Heart left ventricle (tissue), 16 donors: ENCODE measurements around the gene UBQLN1. TPM values are rescaled to one million over a fixed set of nuclear protein-coding genes. Genes with fewer than 3 reads are reported as not detected.
"Not testable (repeated sequence)": the region's sequence is repeated elsewhere in the genome, so short reads cannot be mapped to it uniquely, and the experiment has no call there.

Experiments
- ATAC-seq, 4 donors: fragments of 200-7000 bp; cut with Tn5 transposase; one replicate each; pipeline ENCODE4 v1.9.1; 2020 to 2022; ENCODE audit warnings: moderate library complexity in 4 of 4, mild to moderate bottlenecking in 3 of 4, moderate number of reproducible peaks in 1 of 4
- DNase-seq, 5 donors: peaks; one replicate each; pipeline ENCODE4 v3.0.0-alpha.2; 2020
- H3K27ac ChIP-seq, 12 donors: fragments of 200-600 bp; sonication (generic) in 4 of 12; one replicate each; pipeline versions ENCODE4 v1.5.0 to v1.8.0; 2016 to 2022; ENCODE audit warnings: mild to moderate bottlenecking in 2 of 12
- H3K27me3 ChIP-seq, 9 donors: fragments of 200-600 bp; sonication (generic) in 2 of 9; one replicate each; pipeline versions ENCODE4 v1.5.1 to v1.8.0; 2016 to 2022; ENCODE audit warnings: mild to moderate bottlenecking in 3 of 9
- H3K36me3 ChIP-seq, 9 donors: fragments of 200-600 bp; sonication (generic) in 2 of 9; one replicate each; pipeline versions ENCODE4 v1.5.0 to v1.8.0; 2018 to 2022; ENCODE audit warnings: mild to moderate bottlenecking in 2 of 9
- H3K4me1 ChIP-seq, 12 donors: fragments of 200-600 bp; sonication (generic) in 4 of 12; one replicate each; pipeline versions ENCODE4 v1.5.0 to v1.8.0; 2016 to 2022; ENCODE audit warnings: mild to moderate bottlenecking in 3 of 12
- H3K4me3 ChIP-seq, 12 donors: fragments of 200-600 bp; sonication (generic) in 4 of 12; one replicate each; pipeline versions ENCODE4 v1.5.0 to v1.8.0; 2017 to 2022; ENCODE audit warnings: mild to moderate bottlenecking in 9 of 12, moderate library complexity in 4 of 12
- H3K9me3 ChIP-seq, 12 donors: fragments of 200-600 bp; sonication (generic) in 4 of 12; one replicate each; pipeline versions ENCODE4 v1.5.0 to v1.8.0; 2016 to 2022; ENCODE audit warnings: mild to moderate bottlenecking in 1 of 12
- POLR2A ChIP-seq, 2 donors: fragments of 450-650 bp; IDR thresholded peaks; one replicate each; pipeline ENCODE4 v1.6.1; 2017; ENCODE audit warnings: antibody characterized with exemption in 2 of 2, mild to moderate bottlenecking in 2 of 2, moderate library complexity in 2 of 2
- WGBS, 4 donors: extraction: QIAGEN DNeasy Blood & Tissue Kit in 2 of 4; methylation state at CpG; one replicate each; pipeline versions ENCODE4 v1.1.5 to v1.1.7; 2013 to 2018; 5-methylcytosine and 5-hydroxymethylcytosine counted together
- intact Hi-C, 10 donors: fragments of 100-400 bp; cut with DNase I; formaldehyde crosslinking; loops; one replicate each; pipeline versions ENCODE4 v1.11.1 to v1.14.2; 2022
- polyA plus RNA-seq, 2 donors: library from polyadenylated mRNA; stranded (reverse); fragments of 200-250 nt; gene quantifications; one replicate each; pipeline ENCODE4 v1.2.3, GENCODE V29; 2013
- total RNA-seq, 9 donors: library from RNA; depleted of rRNA in 2 of 9; stranded (reverse); fragments of >200 nt in 2 of 9; fragmentation: NEBNext Ultra II Directional in 3 of 9; extraction: Animal tissue kit (Norgen Biotek cat#: 25700) in 3 of 9; gene quantifications; one replicate each; pipeline versions ENCODE4 v1.1.0 to v1.2.4, GENCODE V29; 2016 to 2023
- TF ChIP-seq, protein P1 (sequence below), 12 donors: fragments of 200-600 bp; sonication (generic) in 4 of 12; IDR thresholded peaks; one replicate each; pipeline versions ENCODE4 v1.5.0 to v1.8.0; 2018 to 2022; ENCODE audit warnings: antibody characterized with exemption in 12 of 12, mild to moderate bottlenecking in 5 of 12
- donor health status: ischemic (EF 13 %, LVEDD 7.1; RV severe dilation, severe dysfunction).
- donor health status: healthy with polysubstance abuse.
- donor health status: DM: no; HTN: yes; CAD: no.
- donor health status: DM: no; HTN: no; CAD: no.
- donor health status: ischemic (EF 25% LVEDD 6.9; RV normal size, moderate dysfunction).
- donor health status: ischemic (EF 25% LVEDD 5.7; RV mildly dilated, moderate dysfunction).
- donor health status: healthy.
- donor health status: DM: yes; HTN: yes; CAD: no.
- donor health status: ischemic (EF 35%, LVEDD 5.7; RV mildly dilated, moderate dysfunction).
- donor health status: nonischemic (EF 11% LVEDD 7.7; RV severe dilation, severe dysfunction).
- donor health status: DM: yes; HTN: yes; CAD: no.
- donor health status: PGD.
- donor health status: ischemic (EF 29% LVEDD 5.4; RV normal size, mild dysfunction).
- donor health status: nonischemic (EF 23%, LVEDD 6.1; RV moderate dilation, normal function).

The UBQLN1 gene
- total and polyA plus RNA-seq, 11 donors: 24.2 to 144 (median 98.2) TPM

DNA sequence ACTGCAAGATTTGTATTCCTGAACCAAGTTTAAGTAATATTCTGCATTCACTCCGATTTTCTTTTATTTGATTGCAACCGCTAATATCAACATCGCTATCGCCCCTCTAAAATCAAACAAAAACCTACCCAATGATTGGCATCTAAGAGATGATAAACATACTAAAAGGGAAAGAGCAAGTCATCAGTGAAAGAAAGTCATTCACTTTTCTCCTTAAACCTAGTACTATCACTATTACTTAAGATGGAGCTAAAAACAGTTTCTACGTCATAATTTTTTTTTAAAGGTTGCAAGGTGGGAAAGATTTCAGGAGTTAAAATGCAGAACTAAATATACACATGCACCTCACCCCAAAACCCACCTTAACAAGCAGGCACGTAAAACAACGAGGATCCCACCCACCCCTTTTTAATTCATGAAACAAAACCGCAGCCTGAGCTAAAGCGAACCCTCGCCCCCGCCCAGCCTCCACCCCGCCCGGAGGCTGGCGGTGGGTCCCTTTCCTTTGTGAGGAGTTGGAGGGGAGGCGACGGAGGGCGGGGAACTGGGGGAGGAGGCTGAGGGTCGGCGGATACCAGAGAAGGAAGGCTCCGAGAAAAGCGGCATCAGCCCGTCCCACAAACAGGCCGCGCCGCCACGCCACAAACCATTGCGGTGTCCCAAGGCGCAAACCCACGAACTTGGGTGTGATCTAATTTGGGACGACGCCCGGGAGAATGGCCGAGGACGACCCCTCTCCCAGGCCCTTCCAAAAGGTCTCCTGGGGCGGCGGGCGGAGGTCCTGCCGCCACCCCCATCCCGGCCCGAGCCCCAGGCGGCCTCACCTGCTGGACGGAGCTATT is 861 bp downstream of the UBQLN1 start:
- H3K4me1 ChIP-seq: peaks cover 6 to 58% (median 33%) of the 10 kb centered on the region in 12 donors
- no peaks in the 10 kb centered on the region for H3K27me3 ChIP-seq
- ATAC-seq (peak in 3 of 4 donors; percentile 2 to 14 (median 5)), DNase-seq (peak; percentile 38 to 72 (median 49))
- peak overlapping the region; percentile 64 to 99 (median 86) for H3K4me3 ChIP-seq
- 0 to 1% (median 0%) methylated on average over 28 to 42 of the region's 42 CpGs for WGBS, 4 donors
- peak overlapping the region; percentile 92 to 100 (median 98) for H3K27ac ChIP-seq
- intact Hi-C loops: loop anchor here in 5 of 10 donors (2.0 to 10.0 kb wide), 5 partner anchors 40 to 208 kb away; partner anchors contain the start of gene IDNK (in 4 of the 5)
- TF ChIP-seq, protein P1, sequence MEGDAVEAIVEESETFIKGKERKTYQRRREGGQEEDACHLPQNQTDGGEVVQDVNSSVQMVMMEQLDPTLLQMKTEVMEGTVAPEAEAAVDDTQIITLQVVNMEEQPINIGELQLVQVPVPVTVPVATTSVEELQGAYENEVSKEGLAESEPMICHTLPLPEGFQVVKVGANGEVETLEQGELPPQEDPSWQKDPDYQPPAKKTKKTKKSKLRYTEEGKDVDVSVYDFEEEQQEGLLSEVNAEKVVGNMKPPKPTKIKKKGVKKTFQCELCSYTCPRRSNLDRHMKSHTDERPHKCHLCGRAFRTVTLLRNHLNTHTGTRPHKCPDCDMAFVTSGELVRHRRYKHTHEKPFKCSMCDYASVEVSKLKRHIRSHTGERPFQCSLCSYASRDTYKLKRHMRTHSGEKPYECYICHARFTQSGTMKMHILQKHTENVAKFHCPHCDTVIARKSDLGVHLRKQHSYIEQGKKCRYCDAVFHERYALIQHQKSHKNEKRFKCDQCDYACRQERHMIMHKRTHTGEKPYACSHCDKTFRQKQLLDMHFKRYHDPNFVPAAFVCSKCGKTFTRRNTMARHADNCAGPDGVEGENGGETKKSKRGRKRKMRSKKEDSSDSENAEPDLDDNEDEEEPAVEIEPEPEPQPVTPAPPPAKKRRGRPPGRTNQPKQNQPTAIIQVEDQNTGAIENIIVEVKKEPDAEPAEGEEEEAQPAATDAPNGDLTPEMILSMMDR (IDR thresholded peaks at IDR 0.05): no peak
- TF ChIP-seq POLR2A (IDR thresholded peaks at IDR 0.05): no peak
- H3K36me3 ChIP-seq: no peaks in the 10 kb centered on the region
- peaks cover 0 to 9% (median 0%) of the 10 kb centered on the region in 12 donors for H3K9me3 ChIP-seq

DNA sequence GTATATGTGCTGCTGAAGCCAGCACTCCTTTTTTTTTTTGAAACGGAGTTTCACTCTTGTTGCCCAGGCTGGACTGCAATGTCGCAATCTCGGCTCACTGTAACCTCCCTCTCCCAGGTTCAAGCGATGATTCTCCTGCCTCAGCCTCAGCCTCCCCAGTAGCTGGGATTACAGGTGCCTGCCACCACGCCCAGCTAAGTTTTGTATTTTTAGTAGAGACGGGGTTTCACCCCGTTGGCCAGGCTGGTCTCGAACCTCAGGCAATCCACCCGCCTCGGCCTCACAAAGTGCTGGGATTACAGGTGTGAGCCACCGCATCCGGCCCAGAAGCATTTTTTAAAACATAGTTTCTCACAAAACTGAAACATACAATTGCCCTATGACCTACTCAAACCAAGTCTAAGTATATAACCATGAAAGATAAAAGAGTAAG is 2.5 kb downstream of the UBQLN1 start:
- not testable (repeated sequence) for H3K27me3 ChIP-seq, ATAC-seq, DNase-seq, H3K9me3 ChIP-seq, H3K36me3 ChIP-seq
- H3K27ac ChIP-seq: peak overlapping the region in 1 of 12 donors; percentile 18
- H3K4me1 ChIP-seq: peaks cover 6 to 73% (median 48%) of the 10 kb centered on the region in 12 donors
- H3K4me3 ChIP-seq: peak overlapping the region in 1 of 12 donors; percentile 95
- WGBS, 4 donors: 95 to 98% (median 96%) methylated on average over 12 of the region's 12 CpGs
- intact Hi-C loops: loop anchor here in 5 of 10 donors (5.0 to 10.0 kb wide), 4 partner anchors 38 to 210 kb away; partner anchors contain the start of gene IDNK (in 3 of the 5)

DNA sequence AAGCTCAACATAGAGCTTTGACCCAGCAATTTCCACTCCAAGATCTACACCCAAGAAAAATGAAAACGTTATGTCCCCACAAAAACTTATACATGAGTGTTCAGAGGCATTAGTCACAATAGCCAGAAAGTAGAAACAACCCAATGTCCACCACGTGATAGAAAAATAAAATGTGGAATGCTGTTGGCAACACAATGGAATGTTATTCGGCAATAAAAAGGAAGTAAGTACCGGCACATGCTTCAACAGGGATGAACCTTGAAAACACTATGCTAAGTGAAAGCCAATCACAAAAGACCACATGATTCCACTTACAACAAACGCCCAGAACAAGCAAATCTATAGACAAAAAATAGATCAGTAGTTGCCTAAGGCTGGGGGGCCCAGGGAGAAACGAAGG is 6.0 kb downstream of the UBQLN1 start:
- intact Hi-C loops: loop anchor here in 3 of 10 donors (10.0 kb wide), 2 partner anchors 77 to 213 kb away; partner anchors contain the start of gene IDNK (in 1 of the 3)
- Histone ChIP-seq H3K4me1 (peaks cover 6 to 89% (median 58%) of the 10 kb centered on the region in 12 donors), H3K4me3 (peak overlapping the region in 1 of 12 donors; percentile 1), H3K27ac (peak overlapping the region in 6 of 12 donors; percentile 2 to 40 (median 16)), H3K9me3 (peaks cover 0 to 9% (median 0%) of the 10 kb centered on the region in 12 donors), H3K36me3 (no peaks in the 10 kb centered on the region), H3K27me3 (no peaks in the 10 kb centered on the region)
- 25 to 30% (median 27%) methylated on average over 6 of the region's 6 CpGs for WGBS, 4 donors
- ATAC-seq: peak in 2 of 4 donors; percentile 27 to 49
- DNase-seq: no peak
- TF ChIP-seq, protein P1 (IDR thresholded peaks at IDR 0.05): no peak
- TF ChIP-seq POLR2A (IDR thresholded peaks at IDR 0.05): no peak

DNA sequence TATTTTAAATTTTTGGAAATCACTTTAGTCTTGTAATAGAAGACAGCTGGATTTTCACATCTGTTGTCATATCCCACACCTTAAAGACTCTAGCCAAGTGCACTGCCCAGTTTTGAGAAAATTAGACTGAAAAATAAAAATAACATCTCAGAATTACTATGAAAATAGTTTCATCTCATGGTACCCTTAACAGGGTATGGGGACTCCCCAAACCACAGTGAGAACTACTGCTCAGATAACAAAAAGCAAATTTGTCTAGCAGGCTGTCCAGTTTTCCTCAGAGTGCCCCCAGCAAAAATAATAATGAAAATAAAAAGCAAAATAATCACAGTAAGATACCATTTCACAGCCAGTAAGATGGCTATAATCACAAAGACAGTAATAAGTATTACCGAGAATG is 6.5 kb downstream of the UBQLN1 start:
- ATAC-seq (no peak), DNase-seq (no peak)
- H3K27me3 ChIP-seq: no peaks in the 10 kb centered on the region
- H3K4me1 ChIP-seq: peaks cover 4 to 84% (median 57%) of the 10 kb centered on the region in 12 donors
- H3K36me3 ChIP-seq: no peaks in the 10 kb centered on the region
- intact Hi-C loops: loop anchor here in 3 of 10 donors (10.0 kb wide), 2 partner anchors 76 to 214 kb away; partner anchors contain the start of gene IDNK (in 1 of the 3)
- peaks cover 0 to 9% (median 0%) of the 10 kb centered on the region in 12 donors for H3K9me3 ChIP-seq
- 77 to 90% (median 86%) methylated on average over 1 of the region's 1 CpG for WGBS, 4 donors
- TF ChIP-seq, protein P1 (IDR thresholded peaks at IDR 0.05): no peak
- no peak for TF ChIP-seq POLR2A (IDR thresholded peaks at IDR 0.05)
- H3K4me3 ChIP-seq: no peak overlapping the region
- peak overlapping the region in 4 of 12 donors; percentile 2 to 40 (median 18) for H3K27ac ChIP-seq
